ENCODE results near the gene NEGR1. TPM values are rescaled to one million over a fixed set of nuclear protein-coding genes. Genes with fewer than 3 reads are reported as not detected.

The NEGR1 gene
- total and polyA plus RNA-seq, 9 of the 15 experiments (the other 6 are each of a cell fraction or from before 2014, with no cell fraction given) = not detected

- Histone ChIP-seq H3K27me3 (ENCODE audit: control insufficient read depth in 2 of 2, insufficient read depth in 2 of 2, low read length in 2 of 2) (no peaks in the 10 kb centered on the region), H3K36me3 (ENCODE audit: control insufficient read depth, insufficient read depth, low read length) (no peaks in the 10 kb centered on the region), H3K9me1 (ENCODE audit: control insufficient read depth, insufficient read depth, low read length) (no peaks in the 10 kb centered on the region), H3K9ac (ENCODE audit: insufficient read depth in 1 of 2, low read depth in 2 of 2, low read length in 2 of 2) (no peak overlapping the region), H3K4me2 (ENCODE audit: insufficient read depth, low read length) (no peak overlapping the region), H3K79me2 (ENCODE audit: control insufficient read depth, insufficient read depth, low read length) (no peaks in the 10 kb centered on the region), H2AFZ (ENCODE audit: low read depth, low read length) (no peak overlapping the region), H3K27ac (ENCODE audit: extremely low read depth, low read depth, low read length) (no peak overlapping the region), H3K4me1 (replicated peaks in 1 of 2; ENCODE audit: control insufficient read depth in 2 of 2, insufficient read depth in 2 of 2, low read length in 2 of 2) (no peaks in the 10 kb centered on the region), H3K9me3 (replicated peaks; ENCODE audit: control insufficient read depth, insufficient read depth, low read depth, low read length) (no peaks in the 10 kb centered on the region; the same call in 1 of the 2 replicates), H4K20me1 (replicated peaks; ENCODE audit: control insufficient read depth, insufficient read depth, low read length) (no peaks in the 10 kb centered on the region), H3K4me3 (no peak overlapping the region)
- CTCF ChIA-PET (ENCODE audit: low intra/inter-chr PET ratio) = no interaction called here
- intact Hi-C loops (cut with micrococcal nuclease) = no loop called here
- POLR2A ChIA-PET = no interaction called here
- 2% methylated on average over 4 of the region's 4 CpGs for WGBS (ENCODE audit: insufficient coverage, low coverage, missing lambda C conversion rate)
- ATAC-seq (no peak), DNase-seq (ENCODE audit: extremely low read depth in 1 of 4, low spot score in 3 of 4) (no peak), FAIRE-seq (no peak)
- no TSS peak for BruUV-seq (replicated peaks)
- in situ Hi-C loops (cut with MboI) = no loop called here
- TF ChIP-seq ZNF668 (CRISPR knock-in tag; IDR thresholded peaks at IDR 0.05) (no peak), AFF1 (IDR thresholded peaks at IDR 0.05; ENCODE audit: low read depth in 1 of 2, partially characterized antibody in 2 of 2) (no peak), ZNF318 (IDR thresholded peaks at IDR 0.05; ENCODE audit: borderline replicate concordance in 1 of 2, low read depth in 1 of 2) (no peak), ZNF277 (CRISPR knock-in tag; IDR thresholded peaks at IDR 0.05; ENCODE audit: borderline replicate concordance) (no peak), ATF2 (CRISPR knock-in tag; IDR thresholded peaks at IDR 0.05) (no peak)
Measured at GRCh38 chr1:71638081-71638766, 644.1 kb downstream of the NEGR1 start.
